ENCODE results near the gene EPS8L3. TPM values are rescaled to one million over a fixed set of nuclear protein-coding genes. Genes with fewer than 3 reads are reported as not detected.

The EPS8L3 gene
- total and polyA plus RNA-seq, 10 of the 15 experiments (the other 5 are each of a cell fraction or from before 2014, with no cell fraction given), result not detected

GRCh38 chr1:109740615-109741373 lies 22.9 kb downstream of the EPS8L3 start, which contains the start of gene GSTM3 (continued):
- no peak for TF ChIP-seq ZBTB11 (CRISPR knock-in tag; IDR thresholded peaks at IDR 0.05)
- no peak for TF ChIP-seq RELA (IDR thresholded peaks at IDR 0.05; ENCODE audit: borderline replicate concordance, partially characterized antibody)
- TF ChIP-seq RAD21 (IDR thresholded peaks at IDR 0.05; ENCODE audit: insufficient read depth, low read depth, low read length), result no peak
- TF ChIP-seq RBBP5 (conservative IDR thresholded peaks at IDR 0.05), result no peak
- TF ChIP-seq CEBPZ (IDR thresholded peaks at IDR 0.05; ENCODE audit: low read depth, low read length), result no peak
- TF ChIP-seq ZBED1 (IDR thresholded peaks at IDR 0.05; ENCODE audit: borderline replicate concordance), result no peak
- TF ChIP-seq ZNF622 (IDR thresholded peaks at IDR 0.05), result no peak
- no peak for TF ChIP-seq NBN (IDR thresholded peaks at IDR 0.05)

All from GM12878 (cell line).